Endothelial cell of umbilical vein (primary cell): ENCODE measurements around the gene CAPS. TPM values are rescaled to one million over a fixed set of nuclear protein-coding genes. Genes with fewer than 3 reads are reported as not detected.
A peak's percentile ranks its signal among the peaks of the same experiment; 100 is the strongest.

ENCODE experiments used
- BruUV-seq: library from RNA; stranded (reverse); fragments of 400-500 nt; replicated peaks from 2 replicates; lab custom pipeline; 2021; lab: Mats Ljungman, UMichigan
- CTCF ChIA-PET: fragments of 300-600, 350-600 bp; sonication (Branson Sonifier 250); formaldehyde crosslinking; loops from one replicate; lab custom pipeline; 2021; ENCODE audit warnings: antibody characterized with exemption, inconsistent platforms; lab: Charles Lee
- POLR2A ChIA-PET: fragments of 300-600, 350-600 bp; sonication (Branson Sonifier 250); formaldehyde crosslinking; loops from one replicate; lab custom pipeline; 2021; ENCODE audit warnings: antibody characterized with exemption, inconsistent platforms; lab: Charles Lee
- DNase-seq: peaks from one replicate; pipeline ENCODE4 v3.0.0-alpha.2; 2011; ENCODE audit warnings: low read depth, low spot score
- FAIRE-seq: peaks from 2 replicates; lab custom pipeline; 2011; peaks lifted over from hg19 to GRCh38; lab: Jason Lieb, UNC
- H2AFZ ChIP-seq: 2 replicates; pipeline ENCODE4 v1.6.0; 2012; ENCODE audit warnings: low read depth, low read length, control low read depth, inconsistent platforms
- H3K27ac ChIP-seq: 2 replicates; pipeline ENCODE4 v1.5.1; 2011; ENCODE audit warnings: low read depth, mild to moderate bottlenecking, control low read depth, low read length, moderate library complexity; ENCODE audit not compliant: insufficient read depth
- H3K27me3 ChIP-seq, 2 experiments: 2 replicates each; pipeline versions ENCODE4 v1.6.0 to v1.6.1; 2011; ENCODE audit warnings: low read length in 2 of 2, mixed read lengths in 1 of 2; ENCODE audit not compliant: control insufficient read depth in 2 of 2, insufficient read depth in 2 of 2
- H3K36me3 ChIP-seq, 2 experiments: 2 replicates in 1 of 2; 3 replicates in 1 of 2; pipeline ENCODE4 v1.5.1; 2011; ENCODE audit warnings: low read length in 2 of 2, mild to moderate bottlenecking in 1 of 2, moderate library complexity in 1 of 2; ENCODE audit not compliant: control insufficient read depth in 2 of 2, insufficient read depth in 2 of 2; ENCODE audit errors: extremely low read depth in 1 of 2
- H3K4me1 ChIP-seq: 3 replicates; pipeline ENCODE4 v1.5.1; 2011; ENCODE audit warnings: mild to moderate bottlenecking, low read length; ENCODE audit not compliant: control insufficient read depth, insufficient read depth; ENCODE audit errors: extremely low read depth
- H3K4me2 ChIP-seq: 2 replicates; pipeline ENCODE4 v1.6.1; 2011; ENCODE audit warnings: low read length, control low read depth, mixed read lengths; ENCODE audit not compliant: insufficient read depth
- H3K4me3 ChIP-seq, 3 experiments: fragments of 200-600 bp in 1 of 3; sonication (generic), shearing (Covaris generic) in 1 of 3; replicated peaks in 1 of 3; 2 replicates each; pipeline ENCODE4 v1.5.1; 2011 to 2016; ENCODE audit warnings: control low read depth in 3 of 3, low read length in 3 of 3, mild to moderate bottlenecking in 2 of 3, inconsistent platforms in 1 of 3, low read depth in 1 of 3, moderate library complexity in 1 of 3; ENCODE audit not compliant: insufficient read depth in 1 of 3
- H3K79me2 ChIP-seq: 2 replicates; pipeline ENCODE4 v1.6.0; 2012; ENCODE audit warnings: low read length, inconsistent platforms; ENCODE audit not compliant: control insufficient read depth, insufficient read depth
- H3K9ac ChIP-seq: replicated peaks from 2 replicates; pipeline ENCODE3; 2011; ENCODE audit warnings: low read length, control low read depth; ENCODE audit not compliant: insufficient read depth; ENCODE audit errors: extremely low read depth
- H3K9me1 ChIP-seq: replicated peaks from 3 replicates; pipeline ENCODE4 v1.6.0; 2011; ENCODE audit warnings: mild to moderate bottlenecking, low read length; ENCODE audit not compliant: control insufficient read depth, insufficient read depth; ENCODE audit errors: extremely low read depth
- H3K9me3 ChIP-seq: replicated peaks from 2 replicates; pipeline ENCODE4 v1.5.1; 2012; ENCODE audit warnings: low read length, inconsistent platforms; ENCODE audit not compliant: control insufficient read depth, insufficient read depth
- H4K20me1 ChIP-seq: replicated peaks from 2 replicates; pipeline ENCODE3; 2011; ENCODE audit warnings: mild to moderate bottlenecking, low read length; ENCODE audit not compliant: control insufficient read depth, insufficient read depth; ENCODE audit errors: extremely low read depth
- CTCF ChIP-seq, 2 donors: IDR thresholded peaks; 1 replicate in 1 of 2; 2 replicates in 1 of 2; pipeline ENCODE4 v1.5.1; 2011; ENCODE audit warnings: low read length in 2 of 2, mild to moderate bottlenecking in 2 of 2, moderate library complexity in 2 of 2, control low read depth in 1 of 2, inconsistent platforms in 1 of 2, low read depth in 1 of 2; ENCODE audit not compliant: insufficient read depth in 1 of 2; ENCODE audit errors: extremely low read depth in 1 of 2
- EZH2 ChIP-seq: IDR thresholded peaks from 2 replicates; pipeline ENCODE4 v1.6.1; 2012; ENCODE audit warnings: borderline replicate concordance, low read depth, mild to moderate bottlenecking, moderate library complexity, low read length, inconsistent platforms; ENCODE audit not compliant: severe bottlenecking
- FOS ChIP-seq: IDR thresholded peaks from 2 replicates; pipeline ENCODE4 v1.6.1; 2011; ENCODE audit warnings: mild to moderate bottlenecking, low read length, moderate library complexity, borderline replicate concordance; ENCODE audit not compliant: insufficient read depth
- GATA2 ChIP-seq: IDR thresholded peaks from 2 replicates; pipeline ENCODE4 v1.7.0; 2011; ENCODE audit warnings: low read depth, mild to moderate bottlenecking, moderate library complexity, mixed read lengths, low read length; ENCODE audit not compliant: insufficient read length, insufficient read depth
- JUN ChIP-seq: IDR thresholded peaks from 2 replicates; pipeline ENCODE4 v1.6.1; 2011; ENCODE audit warnings: borderline replicate concordance, low read depth; ENCODE audit not compliant: insufficient read length, insufficient read depth
- MAX ChIP-seq: IDR thresholded peaks from 2 replicates; pipeline ENCODE4 v1.6.1; 2011; ENCODE audit not compliant: insufficient read depth, insufficient read length
- MYC ChIP-seq: IDR thresholded peaks from one replicate; pipeline ENCODE4 v1.6.1; 2011; ENCODE audit warnings: mild to moderate bottlenecking, low read depth, low read length
- POLR2A ChIP-seq: IDR thresholded peaks from 2 replicates; pipeline ENCODE4 v1.6.1; 2012; ENCODE audit warnings: low read depth, mild to moderate bottlenecking, control low read depth, low read length
- POLR2AphosphoS5 ChIP-seq: IDR thresholded peaks from 2 replicates; pipeline ENCODE4 v1.6.1; 2012; ENCODE audit warnings: low read depth, mild to moderate bottlenecking, control low read depth, low read length, moderate library complexity; ENCODE audit not compliant: insufficient read depth
- dilution Hi-C: fragments of 300-500 bp; cut with MboI; formaldehyde crosslinking; loops from one replicate; pipeline ENCODE4 v1.15.0; 2019; ENCODE audit warnings: low sequenced_read_pairs; ENCODE audit not compliant: extremely low pct_ligation_motif_present
- intact Hi-C: fragments of 100-400 bp; cut with micrococcal nuclease; formaldehyde crosslinking; loops from one replicate; pipeline ENCODE4 v1.10.0; 2022
- polyA plus RNA-seq, 4 experiments: library from polyadenylated mRNA; depleted of rRNA in 3 of 4; stranded (reverse) in 3 of 4; unstranded in 1 of 4; fragments of >200 nt; gene quantifications; 2 replicates each; pipeline versions ENCODE4 v1.2.1 to v1.2.3, GENCODE V29; 2011 to 2012; ENCODE audit warnings: missing spikeins in 1 of 4
- total RNA-seq: library from RNA; stranded (reverse); gene quantifications from 2 replicates; pipeline ENCODE4 v1.2.3, GENCODE V29; 2021

CAPS gene
- total and polyA plus RNA-seq, 2 donors (not counting 3 experiments of a cell fraction or from before 2014, with no cell fraction given) = 6.9 to 8.9 TPM

GRCh38 chr19:5953680-5954213, 39.7 kb downstream of the CAPS start:
- Histone ChIP-seq H3K4me3 (no peak overlapping the region), H3K27me3 (no peaks in the 10 kb centered on the region), H3K4me1 (peaks cover 41% of the 10 kb centered on the region), H3K9ac (no peak overlapping the region), H2AFZ (no peak overlapping the region), H3K36me3 (peaks cover 0 to 7% of the 10 kb centered on the region in 2 experiments), H3K9me1 (no peaks in the 10 kb centered on the region), H3K27ac (peak overlapping the region; percentile 24), H3K4me2 (no peak overlapping the region), H3K9me3 (no peaks in the 10 kb centered on the region), H3K79me2 (peaks cover 95% of the 10 kb centered on the region), H4K20me1 (no peaks in the 10 kb centered on the region)
- no TSS peak for BruUV-seq
- intact Hi-C loops = no loop called here
- POLR2A ChIA-PET = no interaction called here
- DNase-seq = no peak
- dilution Hi-C loops = no loop called here
- FAIRE-seq = no peak
- CTCF ChIA-PET = interaction anchor here (0.9 to 4.3 kb wide), 2 partner anchors 14 to 68 kb away, joined by 3 to 28 read pairs; no protein-coding TSS in a partner anchor
- TF ChIP-seq POLR2AphosphoS5 = no peak
- no peak for TF ChIP-seq POLR2A
- no peak for TF ChIP-seq FOS
- TF ChIP-seq CTCF (IDR thresholded peaks at IDR 0.05; ENCODE audit: extremely low read depth in 1 of 2, insufficient read depth in 1 of 2, low read depth in 1 of 2, low read length in 2 of 2) = no peak
- no peak for TF ChIP-seq MYC
- TF ChIP-seq GATA2 = no peak
- TF ChIP-seq MAX = no peak
- no peak for TF ChIP-seq EZH2
- no peak for TF ChIP-seq JUN
